ENCODE data around the gene GPR173.

GRCh38 chrX:53084863-53085262 lies 36.3 kb downstream of the GPR173 start:
- TF ChIP-seq TCF7 (CRISPR knock-in tag; IDR thresholded peaks at IDR 0.05; ENCODE audit: low read depth) (no peak), NFYB (CRISPR knock-in tag; conservative IDR thresholded peaks at IDR 0.05; ENCODE audit: low read depth) (no peak), ZNF416 (CRISPR knock-in tag; IDR thresholded peaks at IDR 0.05) (no peak), ZNF396 (CRISPR knock-in tag; IDR thresholded peaks at IDR 0.05; ENCODE audit: borderline replicate concordance) (no peak), ETV6 (CRISPR knock-in tag; IDR thresholded peaks at IDR 0.05) (no peak), CTCF (IDR thresholded peaks at IDR 0.05) (no peak)

All from WTC11 (cell line).